Renal cortex interstitium (tissue), 11 donors: Measurements from ENCODE around the gene SLC45A2. TPM values are rescaled to one million over a fixed set of nuclear protein-coding genes. Genes with fewer than 3 reads are reported as not detected.
"Not testable (repeated sequence)": the region's sequence is repeated elsewhere in the genome, so short reads cannot be mapped to it uniquely, and the experiment has no call there.

Source experiments
- DNase-seq, 11 donors: peaks; one replicate each; pipeline ENCODE4 v3.0.0-alpha.2; 2013; ENCODE audit warnings: low read depth in 9 of 11, low spot score in 4 of 11; ENCODE audit errors: extremely low read depth in 1 of 11
- polyA plus RNA-seq, 3 donors: library from polyadenylated mRNA; unstranded; fragments of 120-200 nt; gene quantifications; one replicate each; pipeline ENCODE4 v1.2.1, GENCODE V29; 2013; ENCODE audit not compliant: insufficient read length in 3 of 3

Gene SLC45A2
- polyA plus RNA-seq, 3 donors: 0.37 to 0.54 (median 0.47) TPM

GRCh38 chr5:33978306-33978705, 6.2 kb downstream of the SLC45A2 start:
- DNase-seq: no peak

DNA sequence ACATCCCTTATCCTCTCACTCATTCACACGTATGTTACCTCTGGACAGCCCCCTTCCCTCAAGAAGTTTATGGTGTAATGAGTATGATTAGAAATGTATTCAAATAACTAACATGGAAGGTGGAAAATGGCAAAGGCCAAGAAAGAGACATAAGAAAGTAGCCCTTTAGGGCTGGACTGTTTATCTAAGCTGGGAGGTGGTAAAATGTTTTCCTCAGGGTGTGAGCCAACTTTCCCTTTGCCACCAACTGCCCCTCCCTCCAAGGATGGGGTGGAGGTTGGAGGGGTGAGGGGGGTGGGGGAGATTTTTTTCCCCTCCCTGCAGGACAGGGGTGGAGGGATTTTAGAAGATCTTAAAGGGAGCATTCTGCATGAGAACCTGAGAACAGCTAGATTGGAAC, 8.2 kb downstream of the SLC45A2 start:
- no peak for DNase-seq

GRCh38 chr5:33975852-33976251, 8.6 kb downstream of the SLC45A2 start:
- DNase-seq: peak in 2 of 11 donors; percentile 13 to 33

DNA sequence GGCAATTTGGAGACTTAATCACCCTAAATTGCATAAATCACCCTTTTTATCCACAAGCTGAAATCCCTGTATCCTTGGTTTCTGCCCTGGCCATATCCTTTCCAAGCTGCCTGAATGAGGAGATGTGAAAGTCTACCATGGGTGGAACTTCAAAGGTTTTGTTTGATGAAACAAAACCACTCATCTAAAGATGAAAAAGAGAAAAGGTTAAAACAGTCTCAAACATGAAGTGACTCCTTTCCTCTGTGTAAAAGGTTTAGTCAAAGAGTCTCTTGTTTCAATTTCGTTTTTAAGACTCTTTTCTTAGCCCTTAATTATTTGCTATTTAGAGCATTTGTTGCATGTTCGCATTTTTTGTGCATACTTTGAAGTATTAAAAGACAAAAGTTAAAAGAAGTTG, 11.2 kb downstream of the SLC45A2 start:
- DNase-seq: no peak

DNA sequence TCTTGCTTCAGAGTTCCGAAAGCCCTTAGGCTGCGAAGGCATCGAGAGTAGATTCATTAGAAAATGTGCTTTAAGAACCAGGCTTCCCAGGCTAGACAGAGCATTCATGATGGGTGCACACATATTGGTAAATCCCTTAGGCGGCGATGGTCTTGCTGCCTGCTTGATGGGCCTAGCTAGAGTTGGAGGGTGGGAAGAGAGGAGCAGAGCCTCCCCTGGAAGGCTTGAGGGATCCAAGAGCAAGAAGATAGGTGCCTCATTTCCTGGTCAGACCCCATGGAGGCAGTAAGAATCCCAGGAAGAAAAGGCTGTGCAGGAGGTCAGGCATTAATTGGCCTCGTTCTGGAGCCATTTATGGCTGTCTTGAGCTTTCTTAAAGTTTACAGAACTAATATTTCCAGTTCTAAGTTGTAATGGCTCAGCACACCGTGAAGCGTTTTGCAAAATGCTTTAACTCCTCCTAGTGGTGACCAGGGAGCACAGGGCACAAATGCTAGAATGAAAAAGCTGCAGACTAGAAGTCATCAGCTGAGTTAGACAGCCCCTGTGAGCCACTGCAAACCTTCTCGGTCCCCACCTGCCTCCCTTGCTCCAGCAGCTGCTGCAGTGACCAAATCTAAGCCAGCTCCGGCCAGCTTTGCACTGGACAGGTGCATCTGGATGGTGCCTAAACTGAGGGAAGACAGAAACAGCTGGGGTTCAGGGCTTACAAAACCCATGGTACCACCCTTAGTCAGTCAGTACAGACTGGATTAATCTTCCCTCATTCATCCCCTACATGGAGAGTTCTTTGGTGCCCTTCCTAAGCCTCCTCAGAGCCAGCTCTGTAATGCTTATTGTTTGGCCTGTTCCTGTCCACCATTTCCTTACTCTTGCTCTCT, 14.7 kb downstream of the SLC45A2 start:
- peak in 10 of 11 donors; percentile 17 to 55 (median 24) for DNase-seq

DNA sequence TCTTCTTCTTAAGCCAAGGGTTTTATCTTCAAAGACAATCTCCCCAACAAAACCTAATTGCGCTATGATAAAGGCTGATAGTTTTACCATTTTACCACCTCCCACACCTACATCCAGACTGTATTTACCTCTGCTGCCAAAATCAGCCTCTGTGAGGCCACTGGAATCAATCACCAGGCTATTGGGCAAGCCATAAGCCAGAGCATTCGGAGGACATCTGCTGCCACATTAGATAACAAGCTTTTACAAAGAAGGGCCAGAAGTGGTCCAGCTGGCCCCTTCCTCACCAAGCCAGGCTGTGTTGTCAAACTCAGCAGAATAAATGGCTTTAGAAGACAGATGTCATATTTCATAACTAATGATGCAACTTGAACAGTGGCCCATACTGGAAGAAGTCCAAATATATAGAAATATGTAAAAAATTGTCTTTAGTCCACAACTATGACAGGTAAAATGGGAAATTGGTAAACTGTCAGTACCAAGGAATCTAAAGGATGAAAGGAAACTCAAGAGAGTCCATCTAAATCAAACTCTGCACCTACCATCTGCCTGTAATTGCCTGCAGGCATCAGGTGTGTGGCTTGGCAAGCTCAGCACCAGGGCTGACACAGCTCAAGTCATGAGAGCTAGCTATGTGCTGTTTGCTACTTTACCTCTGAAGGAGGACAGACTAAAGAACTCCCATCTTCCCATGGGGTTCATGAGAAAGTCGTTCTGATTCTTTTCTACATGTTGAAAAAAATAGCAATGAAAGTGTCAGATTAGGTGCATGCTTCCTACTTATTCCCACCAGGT, 16.1 kb downstream of the SLC45A2 start:
- no peak for DNase-seq

- DNase-seq: no peak
These were observed 17.7 kb downstream of the SLC45A2 start for GRCh38 chr5:33966805-33967204.

GRCh38 chr5:33964132-33964700, 20.3 kb downstream of the SLC45A2 start:
- DNase-seq: no peak

- DNase-seq: no peak
These were observed 26.3 kb downstream of the SLC45A2 start for GRCh38 chr5:33958176-33958575.

GRCh38 chr5:33957577-33958150, 26.8 kb downstream of the SLC45A2 start:
- DNase-seq: no peak

- DNase-seq: not testable (repeated sequence)
These were observed 32.3 kb downstream of the SLC45A2 start for GRCh38 chr5:33952175-33952574.

DNA sequence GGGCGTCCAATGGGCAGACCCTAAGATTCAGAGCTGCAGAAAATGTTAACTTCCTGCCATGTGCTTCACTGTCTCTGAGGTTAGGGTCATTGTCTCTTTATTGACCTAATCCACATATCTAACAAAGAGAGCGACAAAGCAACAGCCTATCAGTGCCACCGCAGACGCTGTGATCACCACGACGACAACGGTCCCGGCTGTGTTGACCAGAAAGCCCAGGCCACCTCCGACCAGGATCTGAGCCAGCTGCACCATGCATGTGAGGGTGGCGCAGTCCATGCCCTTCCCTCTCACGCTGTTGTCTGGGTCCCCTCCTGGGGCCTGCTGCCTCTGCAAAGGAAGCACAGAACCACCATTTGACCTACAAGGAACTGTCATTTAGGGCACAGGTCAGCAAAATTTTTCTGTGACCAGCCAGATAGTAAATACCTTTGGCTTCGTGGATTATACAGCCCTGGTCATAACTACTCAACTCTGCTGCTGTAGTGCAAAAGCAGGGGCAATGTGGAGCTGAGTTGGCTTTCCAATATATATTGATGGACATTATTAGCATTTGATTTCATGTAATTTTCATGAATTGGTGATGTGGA, 39.9 kb downstream of the SLC45A2 start:
- DNase-seq: no peak

DNA sequence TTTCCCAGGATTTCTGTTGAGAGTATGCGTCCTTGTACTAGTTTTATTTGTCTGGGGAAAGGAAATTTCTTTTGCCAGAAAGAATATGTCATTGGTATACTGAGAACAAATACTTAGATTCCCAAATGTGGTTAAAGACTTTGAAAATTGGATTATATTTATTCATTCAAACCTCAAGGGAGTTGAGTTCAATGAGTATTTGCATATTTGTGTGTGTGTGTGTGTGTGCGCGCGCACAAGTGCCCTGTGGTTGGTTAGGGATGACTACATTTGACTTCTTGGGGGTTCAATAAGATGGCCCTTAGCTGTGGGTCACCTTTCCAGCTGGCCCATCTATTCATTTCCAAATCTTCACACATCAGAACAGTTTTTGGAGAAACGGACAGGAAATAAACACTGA, 43.4 kb downstream of the SLC45A2 start:
- DNase-seq: no peak

DNA sequence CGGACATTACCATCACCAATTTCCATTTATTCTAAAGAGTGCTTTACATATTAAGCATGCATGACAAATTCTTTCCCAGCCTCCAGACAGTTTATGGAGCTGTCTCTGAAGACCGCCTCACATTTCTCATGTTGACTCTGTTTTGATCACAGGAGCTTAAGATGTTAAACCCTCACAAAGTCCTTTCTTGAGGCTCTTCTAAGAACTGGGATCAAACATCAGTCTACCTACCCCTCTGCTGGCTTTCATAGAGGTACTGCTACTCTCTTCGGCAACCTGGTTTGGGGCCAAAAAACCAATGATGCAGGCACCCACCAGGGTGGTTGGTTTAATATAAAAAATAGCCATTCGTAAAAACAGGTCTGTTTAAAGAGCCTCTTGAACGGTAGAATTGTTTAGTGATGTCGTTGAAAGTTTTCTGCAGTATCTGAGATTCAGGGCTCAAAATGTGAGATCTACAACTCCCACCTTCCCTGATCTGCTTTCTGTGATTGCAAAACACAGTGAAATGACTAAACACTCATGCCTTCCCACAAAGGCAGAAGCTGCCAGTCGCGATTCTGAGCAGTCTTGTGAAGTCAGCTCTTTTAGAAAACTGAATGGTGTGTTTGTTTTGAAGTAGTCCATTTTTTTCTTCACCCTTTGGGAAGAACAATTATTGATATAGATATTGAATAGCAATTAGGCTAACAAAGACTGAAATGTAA, 44.8 kb downstream of the SLC45A2 start:
- DNase-seq: no peak

DNA sequence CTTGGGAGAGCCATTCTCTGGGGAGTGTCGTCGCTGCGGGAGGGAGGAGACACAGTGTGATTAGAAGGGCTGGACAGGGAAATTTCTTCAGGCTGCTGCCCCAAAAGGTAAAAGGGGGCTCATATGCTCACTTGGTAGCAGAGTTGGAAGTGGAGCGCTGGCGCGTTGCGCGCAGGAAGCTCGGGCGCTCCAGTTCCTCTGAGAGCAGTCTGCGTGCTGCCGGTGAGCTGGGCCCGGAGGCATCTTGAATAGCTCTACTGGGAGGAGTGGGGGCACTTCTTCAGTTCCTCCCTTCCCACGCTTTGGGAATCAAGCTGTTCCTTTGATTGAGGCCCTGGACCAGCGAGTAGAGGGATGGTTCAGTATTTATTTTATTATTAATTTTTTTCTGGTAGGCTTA, 45.6 kb downstream of the SLC45A2 start:
- no peak for DNase-seq

DNA sequence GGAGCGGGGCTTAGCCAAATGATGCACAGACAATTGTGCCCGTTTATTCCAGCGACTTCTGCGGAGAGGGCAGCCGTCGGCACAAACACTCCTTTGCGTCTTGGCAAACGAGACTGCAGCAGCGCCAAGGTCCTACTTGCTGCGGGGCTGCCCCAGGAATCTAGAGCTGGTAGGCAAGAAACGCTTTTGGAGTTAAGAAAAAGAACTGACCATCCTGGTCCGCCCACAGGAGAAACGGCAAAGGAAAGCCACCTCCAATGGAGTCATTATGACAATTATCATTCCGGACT, 46.0 kb downstream of the SLC45A2 start:
- no peak for DNase-seq

- no peak for DNase-seq
These were observed 46.6 kb downstream of the SLC45A2 start for GRCh38 chr5:33937707-33938506.
